ENCODE data around the gene TOB1. TPM values are rescaled to one million over a fixed set of nuclear protein-coding genes. Genes with fewer than 3 reads are reported as not detected.
A peak's percentile ranks its signal among the peaks of the same experiment; 100 is the strongest.

TOB1 gene
- total and polyA plus RNA-seq, 2 experiments from 2014 or later = 12.1 to 46.9 TPM

- Mint-ChIP-seq H3K27me3 (ENCODE audit: insufficient read depth, low read depth, poor library complexity) (peaks cover 19% of the 10 kb centered on the region), H3K27ac (no peak overlapping the region; the same call in 1 of the 2 replicates), H3K4me3 (no peak overlapping the region; the same call in 2 of the 3 replicates), H3K9me3 (no peaks in the 10 kb centered on the region), H3K4me1 (peaks cover 47% of the 10 kb centered on the region), H3K36me3 (ENCODE audit: low read depth) (no peaks in the 10 kb centered on the region)
- Histone ChIP-seq H3K9me2 (ENCODE audit: insufficient read depth) (no peaks in the 10 kb centered on the region), H3F3A (replicated peaks; ENCODE audit: low read depth) (no peaks in the 10 kb centered on the region), H3K4me1 (ENCODE audit: insufficient read depth) (peaks cover 23% of the 10 kb centered on the region), H3K36me3 (ENCODE audit: insufficient read depth) (no peaks in the 10 kb centered on the region; the same call in 1 of the 2 replicates), H3K79me2 (replicated peaks; ENCODE audit: insufficient read depth) (no peaks in the 10 kb centered on the region), H3K4me3 (no peak overlapping the region), H3K27me3 (ENCODE audit: insufficient read depth) (no peaks in the 10 kb centered on the region), H2AFZ (peak overlapping the region; percentile 96), H4K20me1 (replicated peaks; ENCODE audit: insufficient read depth) (no peaks in the 10 kb centered on the region), H3K4me2 (peak overlapping the region; percentile 38; the same call in 1 of the 2 replicates), H3K27ac (ENCODE audit: low read depth) (no peak overlapping the region)
- DNase-seq (ENCODE audit: low spot score) (peak; percentile 35), ATAC-seq (peak; percentile 13)
- no peak for TF ChIP-seq ZNF114 (CRISPR knock-in tag; IDR thresholded peaks at IDR 0.05)
Measured at GRCh38 chr17:50834429-50835300, 31.5 kb downstream of the TOB1 start.

- Histone ChIP-seq H4K20me1 (replicated peaks; ENCODE audit: insufficient read depth) (no peaks in the 10 kb centered on the region), H3K4me2 (0 out of 2 replicates have a peak overlapping the region, but pooled peaks have one; percentile 38), H3K4me3 (no peak overlapping the region), H3F3A (replicated peaks; ENCODE audit: low read depth) (no peaks in the 10 kb centered on the region), H3K9me2 (ENCODE audit: insufficient read depth) (no peaks in the 10 kb centered on the region), H2AFZ (peak overlapping the region; percentile 96), H3K79me2 (replicated peaks; ENCODE audit: insufficient read depth) (no peaks in the 10 kb centered on the region), H3K27ac (ENCODE audit: low read depth) (no peak overlapping the region), H3K36me3 (ENCODE audit: insufficient read depth) (no peaks in the 10 kb centered on the region; the same call in 1 of the 2 replicates), H3K27me3 (ENCODE audit: insufficient read depth) (no peaks in the 10 kb centered on the region), H3K4me1 (ENCODE audit: insufficient read depth) (peaks cover 31% of the 10 kb centered on the region)
- no peak for ATAC-seq
- TF ChIP-seq STAT1 (IDR thresholded peaks at IDR 0.05; ENCODE audit: unreplicated experiment) = no peak
- no peak for TF ChIP-seq ZNF331 (CRISPR knock-in tag; IDR thresholded peaks at IDR 0.05; ENCODE audit: low read depth)
- no peak for TF ChIP-seq POLR2AphosphoS5 (IDR thresholded peaks at IDR 0.05; ENCODE audit: low read depth)
- TF ChIP-seq EZH2 (IDR thresholded peaks at IDR 0.05; ENCODE audit: low read depth, unreplicated experiment) = no peak
- TF ChIP-seq EZH2phosphoT487 (IDR thresholded peaks at IDR 0.05; ENCODE audit: unreplicated experiment) = no peak
- Mint-ChIP-seq H3K27ac (0 out of 2 replicates have a peak overlapping the region, but pooled peaks have one; percentile 52), H3K4me1 (peaks cover 55% of the 10 kb centered on the region), H3K4me3 (no peak overlapping the region; the same call in 2 of the 3 replicates), H3K9me3 (no peaks in the 10 kb centered on the region), H3K27me3 (ENCODE audit: insufficient read depth, low read depth, poor library complexity) (peaks cover 19% of the 10 kb centered on the region), H3K36me3 (ENCODE audit: low read depth) (no peaks in the 10 kb centered on the region)
- DNase-seq (ENCODE audit: low spot score) = no peak
Measured at GRCh38 chr17:50833510-50834428, 32.4 kb downstream of the TOB1 start.

- Histone ChIP-seq H3K27ac (ENCODE audit: low read depth) (no peak overlapping the region), H3K79me2 (replicated peaks; ENCODE audit: insufficient read depth) (no peaks in the 10 kb centered on the region), H3K27me3 (ENCODE audit: insufficient read depth) (no peaks in the 10 kb centered on the region), H3F3A (replicated peaks; ENCODE audit: low read depth) (no peaks in the 10 kb centered on the region), H4K20me1 (replicated peaks; ENCODE audit: insufficient read depth) (no peaks in the 10 kb centered on the region), H2AFZ (no peak overlapping the region), H3K4me1 (ENCODE audit: insufficient read depth) (peaks cover 35% of the 10 kb centered on the region), H3K9me2 (ENCODE audit: insufficient read depth) (no peaks in the 10 kb centered on the region), H3K4me2 (no peak overlapping the region), H3K36me3 (ENCODE audit: insufficient read depth) (no peaks in the 10 kb centered on the region; the same call in 1 of the 2 replicates), H3K4me3 (no peak overlapping the region)
- Mint-ChIP-seq H3K4me3 (no peak overlapping the region), H3K4me1 (peaks cover 48% of the 10 kb centered on the region), H3K27me3 (ENCODE audit: insufficient read depth, low read depth, poor library complexity) (peaks cover 19% of the 10 kb centered on the region), H3K36me3 (ENCODE audit: low read depth) (no peaks in the 10 kb centered on the region), H3K27ac (no peak overlapping the region; the same call in 1 of the 2 replicates), H3K9me3 (no peaks in the 10 kb centered on the region)
- DNase-seq (ENCODE audit: low spot score) (no peak), ATAC-seq (no peak)
- TF ChIP-seq CREB1 (CRISPR knock-in tag; IDR thresholded peaks at IDR 0.05; ENCODE audit: low read depth) (no peak), JUNB (IDR thresholded peaks at IDR 0.05; ENCODE audit: unreplicated experiment) (no peak), ZNF114 (CRISPR knock-in tag; IDR thresholded peaks at IDR 0.05) (no peak), ETS1 (IDR thresholded peaks at IDR 0.05) (no peak), EZH2 (IDR thresholded peaks at IDR 0.05; ENCODE audit: low read depth, unreplicated experiment) (no peak), REST (IDR thresholded peaks at IDR 0.05; ENCODE audit: unreplicated experiment) (no peak), STAT1 (IDR thresholded peaks at IDR 0.05; ENCODE audit: unreplicated experiment) (no peak), POLR2AphosphoS5 (IDR thresholded peaks at IDR 0.05; ENCODE audit: low read depth) (no peak)
Measured at GRCh38 chr17:50832864-50833381, 33.2 kb downstream of the TOB1 start.
